Hepatocyte (in vitro differentiated cells): ENCODE data around the gene RNF227.

Experiments used
- EZH2phosphoT487 ChIP-seq: fragments of 200-600 bp; sonication (generic); IDR thresholded peaks from one replicate; pipeline ENCODE4 v1.6.1; 2018; ENCODE audit warnings: antibody characterized with exemption, mild to moderate bottlenecking, low read depth, moderate library complexity; ENCODE audit not compliant: unreplicated experiment, severe bottlenecking
- TF ChIP-seq, protein P1 (sequence below): fragments of 200-600 bp; sonication (generic); IDR thresholded peaks from 2 replicates; pipeline ENCODE4 v1.5.1; 2016; ENCODE audit warnings: antibody characterized with exemption, mild to moderate bottlenecking; ENCODE audit not compliant: poor library complexity

DNA sequence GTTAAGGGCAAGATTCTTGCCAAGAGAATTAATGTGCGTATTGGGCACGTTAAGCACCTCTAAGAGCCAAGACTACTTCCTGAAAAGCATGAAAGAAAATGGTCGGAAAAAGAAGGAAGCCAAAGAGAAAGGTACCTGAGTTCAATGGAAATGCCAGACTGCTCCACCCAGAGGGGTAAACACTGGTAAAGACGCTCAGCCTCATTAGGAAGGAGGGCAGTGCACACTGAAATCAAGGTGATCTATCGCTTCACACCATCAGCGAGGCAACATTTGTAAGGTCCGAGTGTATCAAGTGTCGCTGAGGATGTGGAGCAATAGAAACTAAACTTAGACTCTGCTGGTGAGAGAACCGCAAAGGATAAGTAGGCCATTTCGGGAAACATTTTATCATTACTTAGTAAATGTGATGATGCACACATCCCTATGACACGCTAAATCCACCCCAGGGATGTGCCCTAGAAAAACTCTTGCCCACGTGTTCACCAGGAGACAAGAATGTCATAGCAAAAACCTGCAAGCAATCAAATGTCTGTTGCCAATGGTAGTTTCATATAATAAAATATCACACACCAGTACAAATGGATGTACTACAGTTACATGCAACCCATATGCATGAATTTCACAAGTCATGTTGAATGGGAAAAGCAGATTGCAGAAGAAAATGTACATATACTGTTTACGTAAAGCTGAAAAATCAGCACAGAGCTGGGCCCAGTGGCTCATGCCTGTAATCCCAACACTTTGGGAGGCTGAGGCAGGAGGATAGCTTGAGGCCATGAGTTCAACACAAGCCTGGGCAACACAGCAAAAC lies 39.5 kb upstream of the RNF227 start:
- TF ChIP-seq, protein P1, sequence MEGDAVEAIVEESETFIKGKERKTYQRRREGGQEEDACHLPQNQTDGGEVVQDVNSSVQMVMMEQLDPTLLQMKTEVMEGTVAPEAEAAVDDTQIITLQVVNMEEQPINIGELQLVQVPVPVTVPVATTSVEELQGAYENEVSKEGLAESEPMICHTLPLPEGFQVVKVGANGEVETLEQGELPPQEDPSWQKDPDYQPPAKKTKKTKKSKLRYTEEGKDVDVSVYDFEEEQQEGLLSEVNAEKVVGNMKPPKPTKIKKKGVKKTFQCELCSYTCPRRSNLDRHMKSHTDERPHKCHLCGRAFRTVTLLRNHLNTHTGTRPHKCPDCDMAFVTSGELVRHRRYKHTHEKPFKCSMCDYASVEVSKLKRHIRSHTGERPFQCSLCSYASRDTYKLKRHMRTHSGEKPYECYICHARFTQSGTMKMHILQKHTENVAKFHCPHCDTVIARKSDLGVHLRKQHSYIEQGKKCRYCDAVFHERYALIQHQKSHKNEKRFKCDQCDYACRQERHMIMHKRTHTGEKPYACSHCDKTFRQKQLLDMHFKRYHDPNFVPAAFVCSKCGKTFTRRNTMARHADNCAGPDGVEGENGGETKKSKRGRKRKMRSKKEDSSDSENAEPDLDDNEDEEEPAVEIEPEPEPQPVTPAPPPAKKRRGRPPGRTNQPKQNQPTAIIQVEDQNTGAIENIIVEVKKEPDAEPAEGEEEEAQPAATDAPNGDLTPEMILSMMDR = no peak
- no peak for TF ChIP-seq EZH2phosphoT487
